B cell (primary cell): ENCODE measurements around the gene SALL1. TPM values are rescaled to one million over a fixed set of nuclear protein-coding genes. Genes with fewer than 3 reads are reported as not detected.

Source experiments
- ATAC-seq: fragments of 200-7000 bp; cut with Tn5 transposase; one replicate; pipeline ENCODE4 v1.10.0; 2021; ENCODE audit warnings: low read depth, mild to moderate bottlenecking, moderate number of reproducible peaks, moderate library complexity
- CTCF ChIA-PET: fragments of 350-600 bp; sonication (Branson Sonifier 250); formaldehyde crosslinking; loops from one replicate; lab custom pipeline; 2021; ENCODE audit warnings: antibody characterized with exemption, inconsistent platforms; lab: Charles Lee
- POLR2A ChIA-PET: fragments of 350-600 bp; sonication (Branson Sonifier 250); formaldehyde crosslinking; loops from one replicate; lab custom pipeline; 2021; ENCODE audit warnings: antibody characterized with exemption; lab: Charles Lee
- DNase-seq: peaks from one replicate; pipeline ENCODE4 v3.0.0; 2013
- H2AFZ ChIP-seq: 2 replicates; pipeline ENCODE4 v1.6.1; 2012; ENCODE audit warnings: mild to moderate bottlenecking, low read depth, low read length; ENCODE audit not compliant: insufficient read depth, poor library complexity, severe bottlenecking
- H3K27ac ChIP-seq, 2 donors: 1 replicate in 1 of 2; 2 replicates in 1 of 2; pipeline ENCODE4 v1.5.1; 2012 to 2013; ENCODE audit warnings: low read length in 2 of 2, mild to moderate bottlenecking in 2 of 2, moderate library complexity in 1 of 2
- H3K27me3 ChIP-seq, 4 experiments: fragments of 200-600 bp in 1 of 4; sonication (generic) in 1 of 4; replicated peaks in 1 of 4; 1 replicate in 2 of 4; 2 replicates in 2 of 4; pipeline versions ENCODE4 v1.6.1 to v1.7.0; 2013 to 2016; ENCODE audit warnings: low read length in 3 of 4, mild to moderate bottlenecking in 2 of 4, mixed read lengths in 1 of 4, moderate library complexity in 1 of 4; ENCODE audit not compliant: insufficient read depth in 4 of 4, control insufficient read depth in 3 of 4; ENCODE audit errors: control extremely low read depth in 1 of 4
- H3K36me3 ChIP-seq, 2 experiments: replicated peaks in 1 of 2; 1 replicate in 1 of 2; 2 replicates in 1 of 2; pipeline versions ENCODE4 v1.6.1 to v1.7.1; 2013; ENCODE audit warnings: low read length in 1 of 2; ENCODE audit not compliant: insufficient read depth in 2 of 2, control insufficient read depth in 1 of 2; ENCODE audit errors: control extremely low read depth in 1 of 2, extremely low read depth in 1 of 2
- H3K4me1 ChIP-seq, 2 donors: fragments of 200-600 bp in 1 of 2; sonication (generic) in 1 of 2; 1 replicate in 1 of 2; 2 replicates in 1 of 2; pipeline versions ENCODE4 v1.5.1 to v1.6.1; 2013 to 2017; ENCODE audit warnings: low read length in 2 of 2; ENCODE audit not compliant: control insufficient read depth in 2 of 2, insufficient read depth in 2 of 2
- H3K4me2 ChIP-seq: replicated peaks from 2 replicates; pipeline ENCODE3; 2012; ENCODE audit warnings: mild to moderate bottlenecking, low read depth, low read length; ENCODE audit not compliant: poor library complexity, severe bottlenecking
- H3K4me3 ChIP-seq, 5 experiments: fragments of 200-600 bp in 1 of 5; sonication (generic) in 1 of 5; 1 replicate in 3 of 5; 2 replicates in 2 of 5; pipeline versions ENCODE4 v1.5.1 to v1.7.0; 2011 to 2016; ENCODE audit warnings: low read length in 4 of 5, mild to moderate bottlenecking in 4 of 5, low read depth in 2 of 5, control low read depth in 1 of 5, moderate library complexity in 1 of 5; ENCODE audit not compliant: insufficient read depth in 1 of 5; ENCODE audit errors: control extremely low read depth in 1 of 5, extremely low read depth in 1 of 5
- H3K79me2 ChIP-seq: fragments of 200-600 bp; sonication (generic); one replicate; pipeline ENCODE4 v1.6.0; 2016; ENCODE audit warnings: low read length; ENCODE audit not compliant: control insufficient read depth, insufficient read depth
- H3K9ac ChIP-seq: fragments of 200-600 bp; sonication (generic); 2 replicates; pipeline ENCODE4 v1.6.1; 2017; ENCODE audit warnings: mild to moderate bottlenecking, low read length, moderate library complexity
- H3K9me3 ChIP-seq, 3 donors: one replicate each; pipeline versions ENCODE4 v1.6.1 to v1.7.1; 2013; ENCODE audit warnings: low read length in 2 of 3; ENCODE audit not compliant: control insufficient read depth in 2 of 3, insufficient read depth in 1 of 3; ENCODE audit errors: control extremely low read depth in 1 of 3
- H4K20me1 ChIP-seq: 2 replicates; pipeline ENCODE4 v1.6.0; 2012; ENCODE audit warnings: mild to moderate bottlenecking, low read length; ENCODE audit not compliant: insufficient read depth, control insufficient read depth, poor library complexity, severe bottlenecking
- H3K27ac Mint-ChIP-seq: one replicate; pipeline ENCODE4 v1.8.0; 2021; ENCODE audit warnings: mixed read lengths
- H3K27me3 Mint-ChIP-seq: one replicate; pipeline ENCODE4 v1.8.0; 2021; ENCODE audit warnings: mixed read lengths
- H3K4me1 Mint-ChIP-seq: one replicate; pipeline ENCODE4 v1.8.0; 2021; ENCODE audit warnings: mixed read lengths
- H3K4me3 Mint-ChIP-seq: one replicate; pipeline ENCODE4 v1.8.0; 2021; ENCODE audit warnings: mixed read lengths
- H3K9me3 Mint-ChIP-seq: one replicate; pipeline ENCODE4 v1.8.0; 2022; ENCODE audit warnings: mixed read lengths; ENCODE audit not compliant: insufficient read depth
- CTCF ChIP-seq: fragments of 200-600 bp; IDR thresholded peaks from one replicate; pipeline ENCODE4 v1.8.0; 2022; ENCODE audit warnings: antibody characterized with exemption, mild to moderate bottlenecking
- EZH2 ChIP-seq: IDR thresholded peaks from 2 replicates; pipeline ENCODE4 v1.6.1; 2012; ENCODE audit warnings: borderline replicate concordance, low read depth, mild to moderate bottlenecking, moderate library complexity, low read length; ENCODE audit not compliant: insufficient read depth, poor library complexity, severe bottlenecking
- WGBS: methylation state at CpG from one replicate; pipeline ENCODE4 v1.1.5; 2013; ENCODE audit warnings: missing lambda C conversion rate; ENCODE audit not compliant: insufficient coverage; 5-methylcytosine and 5-hydroxymethylcytosine counted together
- intact Hi-C: fragments of 100-400 bp; cut with micrococcal nuclease; formaldehyde crosslinking; loops from one replicate; pipeline ENCODE4 v1.10.0; 2022
- polyA plus RNA-seq: library from polyadenylated mRNA; depleted of rRNA; stranded (reverse); fragments of >200 nt; gene quantifications from 2 replicates; pipeline ENCODE4 v1.2.3, GENCODE V29; 2012
- total RNA-seq, 2 donors: library from RNA; stranded (reverse); fragments of 120-200 nt in 1 of 2; gene quantifications; 1 replicate in 1 of 2; 2 replicates in 1 of 2; pipeline versions ENCODE4 v1.2.3 to v1.2.4, GENCODE V29; 2013 to 2022

SALL1 gene
- total and polyA plus RNA-seq, 2 donors (not counting 1 experiment from before 2014, with no cell fraction given): not detected

DNA sequence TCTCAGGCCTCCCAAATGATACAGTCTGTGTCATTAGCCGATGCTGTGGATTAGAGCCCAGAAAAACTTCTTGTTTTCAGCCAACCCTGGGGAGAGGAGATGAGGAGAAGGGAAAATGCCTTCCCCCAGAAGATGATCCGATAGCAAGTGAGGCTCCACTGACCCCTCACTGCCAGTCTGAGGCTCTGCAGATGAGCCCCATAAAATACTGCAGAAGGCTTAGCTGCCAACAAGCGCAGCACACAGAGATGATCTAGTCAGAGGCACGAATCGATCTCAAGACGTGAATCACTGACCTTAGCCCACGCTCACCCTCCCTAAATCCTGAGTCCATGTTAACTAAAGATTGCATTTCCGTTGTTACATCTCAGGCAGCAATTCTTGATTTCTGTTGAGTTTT lies 31.5 kb downstream of the SALL1 start:
- no peak overlapping the region for H3K27ac Mint-ChIP-seq
- Histone ChIP-seq H3K4me1 (no peaks in the 10 kb centered on the region), H3K4me3 (no peak overlapping the region), H3K4me2 (no peak overlapping the region), H2AFZ (no peak overlapping the region), H3K9ac (no peak overlapping the region), H3K36me3 (no peaks in the 10 kb centered on the region), H4K20me1 (no peaks in the 10 kb centered on the region), H3K27ac (no peak overlapping the region), H3K9me3 (no peaks in the 10 kb centered on the region), H3K79me2 (no peaks in the 10 kb centered on the region), H3K27me3 (peaks cover 0 to 4% (median 2%) of the 10 kb centered on the region in 4 experiments)
- H3K9me3 Mint-ChIP-seq: peaks cover 2% of the 10 kb centered on the region
- DNase-seq (no peak), ATAC-seq (no peak)
- 61% methylated on average over 6 of the region's 8 CpGs for WGBS
- H3K27me3 Mint-ChIP-seq: peaks cover 29% of the 10 kb centered on the region
- H3K4me1 Mint-ChIP-seq: no peaks in the 10 kb centered on the region
- POLR2A ChIA-PET: no interaction called here
- no peak for TF ChIP-seq EZH2
- intact Hi-C loops: no loop called here
- no peak overlapping the region for H3K4me3 Mint-ChIP-seq
- CTCF ChIA-PET: no interaction called here

GRCh38 chr16:51116353-51116752 lies 34.7 kb downstream of the SALL1 start:
- CTCF ChIA-PET: no interaction called here
- H3K4me3 Mint-ChIP-seq: no peak overlapping the region

More at GRCh38 chr16:51116353-51116752, 34.7 kb downstream of the SALL1 start:
- H3K4me1 Mint-ChIP-seq: peaks cover 3% of the 10 kb centered on the region
- Histone ChIP-seq H4K20me1 (no peaks in the 10 kb centered on the region), H3K9me3 (peaks cover 0 to 4% (median 0%) of the 10 kb centered on the region in 3 donors), H3K9ac (no peak overlapping the region), H3K27me3 (peaks cover 0 to 16% (median 2%) of the 10 kb centered on the region in 4 experiments), H3K4me3 (no peak overlapping the region), H3K36me3 (no peaks in the 10 kb centered on the region), H2AFZ (no peak overlapping the region), H3K4me2 (no peak overlapping the region), H3K4me1 (no peaks in the 10 kb centered on the region), H3K79me2 (no peaks in the 10 kb centered on the region), H3K27ac (no peak overlapping the region)
- peaks cover 46% of the 10 kb centered on the region for H3K27me3 Mint-ChIP-seq
- WGBS: 72% methylated on average over 4 of the region's 4 CpGs
- no peak for DNase-seq
- POLR2A ChIA-PET: no interaction called here
- no peak for TF ChIP-seq EZH2
- TF ChIP-seq CTCF: no peak
- H3K27ac Mint-ChIP-seq: no peak overlapping the region
- H3K9me3 Mint-ChIP-seq: peaks cover 2% of the 10 kb centered on the region
- no peak for ATAC-seq
- intact Hi-C loops: no loop called here
